GM23338 (cell line): ENCODE data around the gene MLLT3.

Source experiments
- EZH2 ChIP-seq: fragments of 200-600 bp; sonication (generic); IDR thresholded peaks from one replicate; pipeline ENCODE4 v1.8.0; 2017; ENCODE audit warnings: antibody characterized with exemption, mild to moderate bottlenecking, low read depth; ENCODE audit not compliant: unreplicated experiment
- EZH2phosphoT487 ChIP-seq: fragments of 200-600 bp; sonication (generic); IDR thresholded peaks from one replicate; pipeline ENCODE4 v1.8.1; 2018; ENCODE audit warnings: antibody characterized with exemption; ENCODE audit not compliant: unreplicated experiment
- JUNB ChIP-seq: IDR thresholded peaks from one replicate; pipeline ENCODE4 v1.6.1; 2016; ENCODE audit warnings: antibody characterized with exemption; ENCODE audit not compliant: unreplicated experiment
- NANOG ChIP-seq: IDR thresholded peaks from 2 replicates; pipeline ENCODE4 v1.6.1; 2016; ENCODE audit warnings: antibody characterized with exemption, borderline replicate concordance
- POLR2AphosphoS5 ChIP-seq: IDR thresholded peaks from 2 replicates; pipeline ENCODE4 v1.6.1; 2016; ENCODE audit warnings: antibody characterized with exemption, low read depth
- ZNF114 ChIP-seq: fragments of 250-450 bp; sonication (Bioruptor Pico); IDR thresholded peaks from 2 replicates; pipeline ENCODE4 v1.5.0; 2020; ENCODE audit warnings: mild to moderate bottlenecking, moderate library complexity
- ZNF331 ChIP-seq: fragments of 250-450 bp; sonication (Bioruptor Pico); IDR thresholded peaks from 2 replicates; pipeline ENCODE4 v1.5.0; 2020; ENCODE audit warnings: low read depth, mild to moderate bottlenecking, moderate library complexity
- TF ChIP-seq, protein P1 (sequence below), 2 experiments: fragments of 200-600 bp in 1 of 2; sonication (generic) in 1 of 2; conservative IDR thresholded peaks; 2 replicates each; pipeline versions ENCODE4 v1.5.1 to v1.6.1; 2016 to 2017; ENCODE audit warnings: antibody characterized with exemption in 2 of 2, low read depth in 2 of 2, mild to moderate bottlenecking in 2 of 2, moderate library complexity in 1 of 2
- TF ChIP-seq, protein P2 (sequence below): IDR thresholded peaks from one replicate; pipeline ENCODE4 v1.6.1; 2018; ENCODE audit warnings: antibody characterized with exemption; ENCODE audit not compliant: unreplicated experiment
- TF ChIP-seq, protein P3 (sequence below): IDR thresholded peaks from 2 replicates; pipeline ENCODE4 v1.6.1; 2016; ENCODE audit warnings: antibody characterized with exemption

DNA sequence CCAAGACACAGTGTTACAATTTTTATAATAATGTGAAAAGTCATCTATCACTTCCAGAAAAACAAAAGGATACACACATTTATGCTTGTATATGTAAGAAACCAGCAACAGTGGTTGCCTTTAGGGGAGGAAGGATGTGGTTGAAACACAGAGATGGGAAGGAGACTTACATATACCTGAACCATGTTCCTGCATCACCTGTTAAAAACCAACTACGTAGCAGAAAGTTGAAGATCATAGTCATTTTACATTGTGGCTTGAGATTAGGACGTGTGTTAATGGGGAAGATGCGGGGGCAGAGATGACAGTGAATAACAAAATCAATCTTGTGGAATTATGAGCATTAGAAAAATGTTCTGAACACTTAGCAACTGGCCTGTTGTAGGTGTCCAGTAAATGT lies 307.3 kb downstream of the MLLT3 start:
- TF ChIP-seq, protein P1, sequence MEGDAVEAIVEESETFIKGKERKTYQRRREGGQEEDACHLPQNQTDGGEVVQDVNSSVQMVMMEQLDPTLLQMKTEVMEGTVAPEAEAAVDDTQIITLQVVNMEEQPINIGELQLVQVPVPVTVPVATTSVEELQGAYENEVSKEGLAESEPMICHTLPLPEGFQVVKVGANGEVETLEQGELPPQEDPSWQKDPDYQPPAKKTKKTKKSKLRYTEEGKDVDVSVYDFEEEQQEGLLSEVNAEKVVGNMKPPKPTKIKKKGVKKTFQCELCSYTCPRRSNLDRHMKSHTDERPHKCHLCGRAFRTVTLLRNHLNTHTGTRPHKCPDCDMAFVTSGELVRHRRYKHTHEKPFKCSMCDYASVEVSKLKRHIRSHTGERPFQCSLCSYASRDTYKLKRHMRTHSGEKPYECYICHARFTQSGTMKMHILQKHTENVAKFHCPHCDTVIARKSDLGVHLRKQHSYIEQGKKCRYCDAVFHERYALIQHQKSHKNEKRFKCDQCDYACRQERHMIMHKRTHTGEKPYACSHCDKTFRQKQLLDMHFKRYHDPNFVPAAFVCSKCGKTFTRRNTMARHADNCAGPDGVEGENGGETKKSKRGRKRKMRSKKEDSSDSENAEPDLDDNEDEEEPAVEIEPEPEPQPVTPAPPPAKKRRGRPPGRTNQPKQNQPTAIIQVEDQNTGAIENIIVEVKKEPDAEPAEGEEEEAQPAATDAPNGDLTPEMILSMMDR (conservative IDR thresholded peaks at IDR 0.05; ENCODE audit: low read depth in 2 of 2), result no peak
- TF ChIP-seq POLR2AphosphoS5, result no peak
- TF ChIP-seq, protein P2, sequence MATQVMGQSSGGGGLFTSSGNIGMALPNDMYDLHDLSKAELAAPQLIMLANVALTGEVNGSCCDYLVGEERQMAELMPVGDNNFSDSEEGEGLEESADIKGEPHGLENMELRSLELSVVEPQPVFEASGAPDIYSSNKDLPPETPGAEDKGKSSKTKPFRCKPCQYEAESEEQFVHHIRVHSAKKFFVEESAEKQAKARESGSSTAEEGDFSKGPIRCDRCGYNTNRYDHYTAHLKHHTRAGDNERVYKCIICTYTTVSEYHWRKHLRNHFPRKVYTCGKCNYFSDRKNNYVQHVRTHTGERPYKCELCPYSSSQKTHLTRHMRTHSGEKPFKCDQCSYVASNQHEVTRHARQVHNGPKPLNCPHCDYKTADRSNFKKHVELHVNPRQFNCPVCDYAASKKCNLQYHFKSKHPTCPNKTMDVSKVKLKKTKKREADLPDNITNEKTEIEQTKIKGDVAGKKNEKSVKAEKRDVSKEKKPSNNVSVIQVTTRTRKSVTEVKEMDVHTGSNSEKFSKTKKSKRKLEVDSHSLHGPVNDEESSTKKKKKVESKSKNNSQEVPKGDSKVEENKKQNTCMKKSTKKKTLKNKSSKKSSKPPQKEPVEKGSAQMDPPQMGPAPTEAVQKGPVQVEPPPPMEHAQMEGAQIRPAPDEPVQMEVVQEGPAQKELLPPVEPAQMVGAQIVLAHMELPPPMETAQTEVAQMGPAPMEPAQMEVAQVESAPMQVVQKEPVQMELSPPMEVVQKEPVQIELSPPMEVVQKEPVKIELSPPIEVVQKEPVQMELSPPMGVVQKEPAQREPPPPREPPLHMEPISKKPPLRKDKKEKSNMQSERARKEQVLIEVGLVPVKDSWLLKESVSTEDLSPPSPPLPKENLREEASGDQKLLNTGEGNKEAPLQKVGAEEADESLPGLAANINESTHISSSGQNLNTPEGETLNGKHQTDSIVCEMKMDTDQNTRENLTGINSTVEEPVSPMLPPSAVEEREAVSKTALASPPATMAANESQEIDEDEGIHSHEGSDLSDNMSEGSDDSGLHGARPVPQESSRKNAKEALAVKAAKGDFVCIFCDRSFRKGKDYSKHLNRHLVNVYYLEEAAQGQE, result no peak
- TF ChIP-seq EZH2phosphoT487, result no peak
- TF ChIP-seq JUNB, result no peak
- TF ChIP-seq NANOG, result no peak
- TF ChIP-seq, protein P3, sequence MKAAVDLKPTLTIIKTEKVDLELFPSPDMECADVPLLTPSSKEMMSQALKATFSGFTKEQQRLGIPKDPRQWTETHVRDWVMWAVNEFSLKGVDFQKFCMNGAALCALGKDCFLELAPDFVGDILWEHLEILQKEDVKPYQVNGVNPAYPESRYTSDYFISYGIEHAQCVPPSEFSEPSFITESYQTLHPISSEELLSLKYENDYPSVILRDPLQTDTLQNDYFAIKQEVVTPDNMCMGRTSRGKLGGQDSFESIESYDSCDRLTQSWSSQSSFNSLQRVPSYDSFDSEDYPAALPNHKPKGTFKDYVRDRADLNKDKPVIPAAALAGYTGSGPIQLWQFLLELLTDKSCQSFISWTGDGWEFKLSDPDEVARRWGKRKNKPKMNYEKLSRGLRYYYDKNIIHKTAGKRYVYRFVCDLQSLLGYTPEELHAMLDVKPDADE, result no peak
- TF ChIP-seq EZH2, result no peak
- no peak for TF ChIP-seq ZNF331 (CRISPR knock-in tag)
- no peak for TF ChIP-seq ZNF114
